GM18520 (cell line): ENCODE measurements around the gene D2HGDH.
"Not testable (repeated sequence)": the region's sequence is repeated elsewhere in the genome, so short reads cannot be mapped to it uniquely, and the experiment has no call there.

ENCODE experiments used
- ATAC-seq: cut with Tn5 transposase; IDR thresholded peaks from one replicate; pipeline ENCODE4 v1.9.1; 2021; ENCODE audit not compliant: unreplicated experiment

D2HGDH gene

GRCh38 chr2:241768251-241768711, 33.9 kb downstream of the D2HGDH start:
- no peak for ATAC-seq

DNA sequence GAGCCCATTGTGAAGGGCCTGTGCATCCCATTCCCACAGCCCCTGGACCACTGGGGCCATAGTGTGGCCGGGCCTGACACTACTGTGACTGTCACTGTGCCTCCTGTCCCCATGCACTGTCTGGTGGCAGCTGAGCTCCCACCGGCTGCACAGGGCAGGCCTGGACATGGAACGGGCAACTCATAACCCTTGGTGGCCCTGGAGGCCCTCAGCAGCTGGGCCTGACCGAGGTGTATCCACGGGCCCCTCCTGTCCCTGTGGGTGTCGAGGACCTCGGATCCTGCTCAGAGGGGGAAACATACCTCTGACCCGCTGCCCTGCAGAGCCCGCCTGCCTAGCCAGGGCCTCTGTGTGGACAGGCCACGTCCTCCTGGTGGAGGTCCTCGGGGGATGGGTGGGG, 34.4 kb downstream of the D2HGDH start:
- no peak for ATAC-seq

DNA sequence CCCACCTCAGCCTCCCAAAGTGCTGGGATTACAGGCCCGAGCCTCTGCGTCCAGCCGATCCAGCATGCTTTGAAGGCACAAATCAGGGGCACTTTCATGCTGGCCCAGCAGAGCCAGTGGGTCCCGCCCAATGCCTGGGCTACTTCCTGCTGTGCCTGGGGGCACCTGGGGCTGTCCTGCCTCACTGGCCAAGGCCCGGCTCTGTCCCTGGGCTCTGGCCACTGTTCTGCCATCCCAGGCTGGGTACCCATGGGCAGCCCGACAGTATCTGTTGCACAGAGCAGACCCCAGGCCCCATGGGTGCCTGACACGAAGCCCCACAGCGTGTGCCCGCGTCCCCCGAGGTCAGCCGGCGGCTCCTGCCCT, 35.4 kb downstream of the D2HGDH start:
- ATAC-seq, result no peak

GRCh38 chr2:241770185-241770935, 35.9 kb downstream of the D2HGDH start:
- no peak for ATAC-seq

DNA sequence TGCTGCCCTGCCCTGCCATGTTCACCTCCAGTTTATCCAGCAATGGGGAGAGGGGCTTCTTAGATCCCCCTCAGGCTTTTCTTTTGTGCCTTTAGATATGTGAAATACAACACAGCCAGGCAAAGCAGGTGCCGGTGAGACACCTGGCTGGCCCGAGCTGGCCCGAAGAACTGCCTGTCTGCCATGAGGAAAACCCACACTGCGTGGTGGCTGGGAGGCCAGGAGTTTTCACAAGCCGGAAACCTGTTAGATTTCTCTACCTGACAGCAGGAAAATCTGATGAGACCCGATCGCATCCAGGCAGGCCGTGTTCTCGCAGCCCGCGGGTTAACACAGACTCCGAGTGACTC, 36.5 kb downstream of the D2HGDH start:
- no peak for ATAC-seq

DNA sequence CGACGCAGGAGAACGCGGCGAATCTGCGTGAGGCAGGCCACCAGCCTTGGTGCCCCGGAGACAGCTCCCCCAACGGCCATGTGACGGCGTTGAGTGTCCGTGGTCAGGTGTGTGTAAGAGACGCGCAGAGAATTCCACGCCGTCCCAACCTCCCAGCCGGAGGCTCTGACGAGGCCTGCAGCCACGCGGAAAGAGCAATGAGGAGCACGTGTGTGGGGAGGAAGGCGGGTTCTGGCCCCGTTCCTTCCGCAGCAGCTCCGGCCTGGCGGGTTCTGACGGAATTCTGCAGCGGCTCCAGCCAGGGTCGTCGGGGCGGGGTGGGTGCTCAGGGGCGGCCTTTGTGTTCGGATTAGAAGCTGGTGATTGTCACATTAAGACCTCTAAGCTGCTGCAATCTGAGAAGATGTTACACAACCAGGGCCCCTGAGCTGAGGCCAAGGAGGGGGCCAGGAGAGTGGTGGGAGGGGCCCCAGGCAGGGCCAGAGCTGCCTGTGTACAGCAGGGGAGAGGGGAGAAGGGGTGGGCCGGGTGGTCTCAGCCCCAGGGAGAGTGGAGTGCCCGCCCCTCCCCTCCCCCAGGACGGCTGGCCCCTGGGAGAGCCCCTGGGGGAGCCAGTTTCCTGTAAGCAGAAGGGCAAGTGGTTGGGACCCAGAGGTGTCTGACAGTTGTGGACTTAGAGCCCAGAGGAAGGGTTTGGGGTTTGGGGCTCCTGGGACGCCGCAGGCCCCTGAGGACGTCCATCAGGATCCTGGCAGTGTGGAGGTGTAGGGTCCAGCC, 37.0 kb downstream of the D2HGDH start:
- ATAC-seq, result no peak

DNA sequence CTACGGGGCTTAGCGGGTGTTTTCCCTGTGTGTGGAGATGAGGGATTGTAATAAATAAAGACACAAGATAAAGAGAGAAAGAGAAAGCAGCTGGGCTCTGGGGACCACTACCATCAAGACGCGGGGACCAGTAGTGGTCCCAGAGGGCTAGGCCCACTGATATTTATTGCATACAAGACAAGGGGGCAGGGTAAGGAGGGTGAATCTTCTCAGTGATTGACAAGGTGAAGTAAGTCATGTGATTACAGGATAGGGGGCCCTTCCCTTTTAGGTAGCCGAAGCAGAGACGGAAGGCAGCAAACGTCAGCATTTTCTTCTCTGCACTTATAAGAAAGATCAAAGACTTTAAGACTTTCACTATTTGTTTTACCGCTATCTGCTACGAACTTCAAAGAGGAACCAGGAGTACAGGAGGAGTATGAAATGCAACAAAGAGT, 37.7 kb downstream of the D2HGDH start:
- no peak for ATAC-seq

DNA sequence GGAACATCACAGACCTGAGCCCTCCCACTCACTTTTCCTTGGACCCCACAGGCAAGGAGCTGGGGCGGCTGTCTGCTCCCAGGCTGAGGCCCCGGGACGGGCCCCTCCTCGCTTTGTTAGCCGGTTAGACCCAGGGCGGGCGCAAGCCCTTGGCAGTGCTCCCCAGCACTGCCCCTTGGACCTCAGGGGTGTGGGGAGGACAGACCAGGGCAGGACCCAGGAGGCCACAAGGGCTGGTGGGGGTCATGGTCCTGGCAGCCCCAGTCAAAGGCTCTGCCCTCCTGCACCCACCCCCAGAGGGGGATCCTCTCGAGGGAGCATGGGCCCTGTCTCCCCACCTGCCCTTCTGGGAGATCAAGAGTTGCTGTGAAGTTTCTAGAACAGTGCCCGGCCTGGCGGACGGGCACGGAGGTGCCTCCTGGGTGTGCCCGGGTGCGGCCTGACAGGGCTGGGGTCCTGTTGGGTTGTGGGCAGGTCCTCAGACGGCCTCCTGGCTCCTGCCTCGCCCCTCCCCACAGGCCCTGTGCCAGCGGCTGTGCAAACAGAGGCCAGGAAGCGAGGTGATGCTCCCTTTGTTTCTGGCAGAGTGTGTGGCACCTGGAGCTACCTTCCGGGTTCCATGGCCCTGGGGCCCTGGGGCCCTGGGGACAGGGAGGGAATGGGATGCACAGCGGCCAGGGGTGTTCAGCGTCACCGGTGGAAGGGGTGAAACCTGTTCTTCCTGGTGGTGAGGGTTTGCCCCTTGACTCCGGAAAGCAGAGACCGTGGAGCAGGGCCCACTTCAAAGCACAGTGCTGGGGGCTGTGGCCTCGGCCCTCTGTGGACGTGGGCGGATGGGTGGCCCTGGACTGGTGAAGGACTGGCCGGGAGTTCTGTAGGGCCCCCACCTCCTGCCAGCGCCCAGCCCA, 39.3 kb downstream of the D2HGDH start:
- no peak for ATAC-seq

GRCh38 chr2:241774419-241775222, 40.2 kb downstream of the D2HGDH start:
- no peak for ATAC-seq

DNA sequence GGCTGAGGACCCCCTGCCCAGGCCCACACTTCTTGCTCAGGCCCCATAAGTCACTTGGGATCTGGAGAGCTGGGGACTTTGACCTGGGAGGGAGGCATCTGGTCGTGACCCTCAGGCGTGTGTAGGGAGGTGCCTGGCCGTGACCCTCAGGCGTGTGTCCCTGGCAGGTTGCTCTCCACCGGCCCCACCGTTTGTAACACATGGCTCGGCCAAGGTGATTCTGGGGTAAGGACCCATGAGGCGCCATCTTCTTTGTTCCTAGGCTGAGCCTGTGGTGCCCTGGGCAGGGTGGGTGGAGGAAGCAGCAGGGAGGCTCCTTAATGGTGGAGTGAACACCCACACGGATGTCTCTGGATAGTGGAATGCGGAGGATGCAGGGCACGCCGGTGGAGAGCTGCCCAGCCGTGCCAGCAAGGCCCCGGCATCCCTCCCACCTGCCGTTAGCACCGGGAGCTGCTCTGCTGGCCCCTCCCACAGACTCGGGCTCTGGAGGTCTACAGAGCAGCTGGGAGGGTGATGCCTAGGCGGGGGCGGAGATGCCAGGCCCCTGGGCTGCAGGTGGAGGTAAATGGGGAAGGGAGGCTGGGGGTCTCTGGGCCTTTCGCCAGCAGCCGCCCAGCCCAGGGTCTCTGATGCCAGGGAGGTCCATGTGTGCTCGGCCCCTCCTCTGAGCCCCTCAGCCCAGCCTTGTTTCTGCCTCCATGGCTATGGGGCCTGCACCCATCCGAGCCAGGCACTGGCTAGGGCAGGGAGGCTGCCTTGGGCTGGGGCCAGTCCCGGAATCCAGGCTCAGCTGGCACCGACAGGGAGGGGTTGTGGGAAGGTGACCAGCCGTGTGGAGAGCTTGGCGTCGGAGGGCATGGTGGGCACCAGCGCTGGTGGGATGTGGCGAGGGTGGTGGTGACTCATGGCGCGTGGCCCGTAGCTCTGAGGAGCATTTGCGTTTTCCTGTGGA, 41.1 kb downstream of the D2HGDH start:
- no peak for ATAC-seq

DNA sequence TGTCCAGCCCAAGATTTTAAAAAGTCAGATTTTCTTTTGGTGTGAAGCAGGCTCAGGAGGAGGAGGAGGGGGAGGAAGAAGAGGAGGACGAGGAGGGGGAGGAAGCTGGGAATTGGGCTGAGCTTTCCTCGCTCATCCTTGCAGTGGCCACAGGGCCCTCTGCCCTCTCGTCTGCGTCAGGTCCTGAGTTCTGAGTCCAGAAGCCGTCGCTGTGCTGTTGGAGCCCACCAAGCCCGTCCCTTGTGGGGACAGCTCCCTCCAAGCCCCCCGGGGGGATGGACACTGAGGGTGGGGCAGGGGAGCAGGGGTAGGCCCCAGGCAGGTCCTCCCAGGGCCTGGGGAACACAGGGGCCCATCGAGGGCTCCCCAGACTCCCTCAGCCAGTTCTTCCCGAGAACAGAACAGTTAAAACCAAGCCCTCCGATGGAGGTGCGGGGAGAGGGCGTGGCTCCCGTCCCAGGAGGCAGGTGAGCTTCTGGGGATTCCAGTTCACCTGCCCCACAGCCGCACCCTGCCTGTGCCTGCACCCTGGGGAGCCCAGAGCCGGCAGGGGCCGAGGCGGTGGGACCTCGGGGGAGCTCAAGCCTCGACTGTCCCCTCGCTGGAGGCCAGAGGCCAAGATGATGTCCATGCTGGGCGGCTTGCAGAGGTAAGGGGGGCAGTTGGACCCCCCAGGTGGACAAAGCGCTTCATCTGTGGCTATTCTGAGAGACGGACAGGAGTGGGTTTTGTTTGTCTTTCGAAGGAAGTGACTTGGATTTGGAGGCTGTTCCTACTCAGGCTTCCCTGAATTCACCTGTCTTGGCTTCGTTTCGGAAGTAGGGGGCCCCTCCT, 42.1 kb downstream of the D2HGDH start, which contains the start of gene GAL3ST2:
TSS of gene GAL3ST2 (plus strand) at position 487 of the 834 bp plus-strand sequence. CDS start at position 621, 134 bp downstream.
- ATAC-seq, result no peak

DNA sequence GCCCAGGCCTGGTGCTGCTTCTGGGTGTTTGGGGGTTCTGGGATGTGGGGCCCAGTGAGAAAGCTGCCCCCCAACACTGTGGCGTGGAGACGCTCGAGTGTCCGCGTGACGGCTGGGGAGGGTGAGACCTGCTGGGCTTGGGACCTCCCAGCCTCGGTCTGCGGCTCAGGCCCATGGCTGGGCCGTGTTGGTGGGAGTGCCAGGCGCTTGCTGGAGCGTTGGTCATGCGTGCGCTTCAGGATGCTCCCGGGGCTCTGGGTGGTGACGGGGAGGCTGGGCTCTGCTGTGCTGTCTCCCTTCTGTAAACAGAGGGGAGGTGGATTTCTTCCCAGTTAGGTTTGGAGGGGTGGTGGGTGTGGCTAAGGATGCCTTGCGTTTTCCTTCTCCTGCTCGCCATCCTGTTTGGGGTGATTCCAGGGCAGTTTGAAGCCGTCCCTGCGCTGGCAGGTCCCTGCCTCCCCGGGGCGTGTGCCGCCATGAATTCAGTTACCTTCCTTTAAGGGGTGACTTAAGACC, 42.8 kb downstream of the D2HGDH start:
- no peak for ATAC-seq

- ATAC-seq, result no peak
Measured at GRCh38 chr2:241777686-241778627, 43.5 kb downstream of the D2HGDH start.

DNA sequence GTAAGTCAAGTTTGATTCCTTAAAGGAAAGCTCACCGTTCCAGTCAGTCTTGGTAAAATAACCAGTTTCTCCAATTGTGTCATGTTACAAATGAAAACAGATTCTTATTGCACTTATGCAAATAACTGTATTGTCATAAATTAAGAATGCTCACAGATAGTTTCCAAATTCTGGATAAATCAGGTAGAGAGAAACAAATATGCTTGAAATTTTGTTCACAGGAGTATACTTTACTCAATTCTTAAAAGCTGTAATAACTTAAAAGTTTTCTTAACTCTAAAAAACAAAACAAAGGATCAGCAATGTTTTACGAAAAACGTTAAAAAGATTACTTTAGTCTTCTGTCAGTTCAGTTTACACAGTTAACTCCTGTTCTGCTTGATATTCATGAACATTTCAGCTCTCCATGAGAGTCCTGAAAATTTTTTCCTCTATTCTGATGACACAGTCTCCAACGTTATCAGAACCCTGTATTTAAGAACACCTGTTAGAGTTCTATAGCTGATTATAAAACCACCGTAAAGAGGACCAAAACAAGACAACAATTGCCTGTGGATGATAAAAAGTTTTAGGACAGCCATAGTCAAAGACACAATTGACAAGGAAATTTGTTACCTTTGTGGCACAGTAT, 46.6 kb downstream of the D2HGDH start:
- no peak for ATAC-seq

DNA sequence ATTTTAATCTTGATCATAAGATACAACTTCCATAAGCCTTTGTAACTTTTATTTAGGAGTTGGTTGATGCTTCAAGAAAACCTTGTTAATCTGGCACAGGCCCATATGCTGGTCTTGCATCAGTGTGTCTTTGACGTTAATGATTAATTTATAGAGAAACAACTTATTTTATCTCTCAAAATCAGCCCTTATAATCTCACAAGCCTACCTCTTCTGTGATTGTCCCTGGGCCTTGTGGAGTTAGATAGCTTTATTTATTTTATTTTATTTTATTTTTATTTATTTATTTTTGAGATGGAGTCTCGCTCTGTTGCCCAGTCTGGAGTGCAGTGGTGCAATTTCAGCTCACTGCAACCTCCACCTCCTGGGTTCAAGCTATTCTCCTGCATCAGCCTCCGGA, 47.6 kb downstream of the D2HGDH start:
- ATAC-seq, result not testable (repeated sequence)

DNA sequence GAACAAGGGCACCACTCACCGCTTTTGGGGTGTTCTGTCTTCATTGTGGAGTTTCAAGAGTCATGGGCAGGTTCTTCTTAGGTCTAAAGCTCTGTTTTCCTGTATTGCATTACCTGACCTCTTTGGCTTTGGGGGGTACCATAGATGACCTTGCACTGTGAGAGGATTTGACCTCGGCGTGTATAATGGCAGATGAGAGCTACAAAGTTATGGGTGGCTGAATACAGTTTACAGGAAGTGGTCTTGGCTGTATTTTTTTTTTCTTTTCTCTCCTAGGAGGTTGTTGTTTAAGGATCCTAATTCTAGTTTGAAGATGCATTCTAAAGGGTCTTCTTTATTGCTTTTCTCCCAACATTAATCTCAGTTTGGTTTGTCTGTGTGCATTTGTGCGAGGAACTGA, 53.7 kb downstream of the D2HGDH start:
- no peak for ATAC-seq

- no peak for ATAC-seq
Measured at GRCh38 chr2:241788572-241788971, 54.1 kb downstream of the D2HGDH start.
